Measurements from ENCODE around the gene KATNAL2. TPM values are rescaled to one million over a fixed set of nuclear protein-coding genes. Genes with fewer than 3 reads are reported as not detected.

KATNAL2 gene
- polyA plus RNA-seq, 1 of the 3 experiments (the other 2 are of a cell fraction), result 6.5 TPM

DNA sequence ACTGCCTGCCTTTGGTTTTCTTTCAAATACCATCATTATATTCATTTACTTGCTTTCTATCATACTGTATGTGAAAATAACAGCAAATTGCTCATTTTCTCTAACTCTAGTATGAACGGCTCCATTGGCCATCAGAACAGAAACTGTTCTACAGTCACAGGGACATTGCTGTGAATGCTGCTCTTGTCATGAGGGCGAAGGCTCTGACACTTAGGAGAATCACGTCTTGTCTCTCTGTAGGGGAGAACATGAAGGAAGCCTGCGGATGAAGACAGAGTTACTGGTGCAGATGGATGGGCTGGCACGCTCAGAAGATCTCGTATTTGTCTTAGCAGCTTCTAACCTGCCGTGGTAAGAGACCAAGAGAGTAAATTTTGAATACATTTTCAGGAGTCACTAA lies 159.7 kb downstream of the KATNAL2 start:
- Histone ChIP-seq H3K79me2 (ENCODE audit: insufficient read depth) (no peaks in the 10 kb centered on the region), H3K9ac (no peak overlapping the region), H3K27ac (ENCODE audit: low read depth in 2 of 2, low read length in 1 of 2) (no peak overlapping the region), H3K4me1 (ENCODE audit: control insufficient read depth in 1 of 2, insufficient read depth in 2 of 2, low read depth in 1 of 2, low read length in 1 of 2) (peaks cover 2 to 5% of the 10 kb centered on the region in 2 experiments; a peak in 1 of 4 replicates), H3K27me3 (ENCODE audit: insufficient read depth) (no peaks in the 10 kb centered on the region), H2AFZ (ENCODE audit: low read depth) (no peak overlapping the region), H3K4me3 (ENCODE audit: low read depth in 2 of 2, low read length in 1 of 2) (no peak overlapping the region), H3K9me2 (no peaks in the 10 kb centered on the region), H3K36me3 (replicated peaks in 1 of 2; ENCODE audit: control insufficient read depth in 1 of 2, insufficient read depth in 2 of 2, low read length in 1 of 2) (peaks cover 0 to 3% of the 10 kb centered on the region in 2 experiments), H3K4me2 (no peak overlapping the region), H3F3A (replicated peaks; ENCODE audit: insufficient read depth) (no peaks in the 10 kb centered on the region), H3K9me3 (no peaks in the 10 kb centered on the region), H4K20me1 (ENCODE audit: insufficient read depth) (no peaks in the 10 kb centered on the region)
- TF ChIP-seq POLR2AphosphoS5 (IDR thresholded peaks at IDR 0.05; ENCODE audit: low read depth, low read length) (no peak), RAD21 (IDR thresholded peaks at IDR 0.05; ENCODE audit: low read length) (no peak), GATA2 (CRISPR knock-in tag; IDR thresholded peaks at IDR 0.05) (no peak), ELF1 (IDR thresholded peaks at IDR 0.05) (no peak), YY1 (IDR thresholded peaks at IDR 0.05; ENCODE audit: low read depth) (no peak), RXRA (IDR thresholded peaks at IDR 0.05; ENCODE audit: borderline replicate concordance, low read depth) (no peak), EP300 (IDR thresholded peaks at IDR 0.05; ENCODE audit: borderline replicate concordance in 1 of 2, low read depth in 1 of 2, low read length in 1 of 2) (no peak), TAF1 (IDR thresholded peaks at IDR 0.05; ENCODE audit: borderline replicate concordance, low read depth, low read length) (no peak), MEF2A (IDR thresholded peaks at IDR 0.05; ENCODE audit: borderline replicate concordance, low read depth) (no peak), JUND (IDR thresholded peaks at IDR 0.05) (no peak), NRF1 (IDR thresholded peaks at IDR 0.05; ENCODE audit: low read depth, low read length) (no peak), EZH2phosphoT487 (IDR thresholded peaks at IDR 0.05; ENCODE audit: borderline replicate concordance, low read depth) (no peak), NFIC (IDR thresholded peaks at IDR 0.05; ENCODE audit: borderline replicate concordance) (no peak), FOXM1 (IDR thresholded peaks at IDR 0.05; ENCODE audit: low read depth) (no peak), MXI1 (IDR thresholded peaks at IDR 0.05; ENCODE audit: low read depth, low read length) (no peak)
- TF ChIP-seq, protein P1, sequence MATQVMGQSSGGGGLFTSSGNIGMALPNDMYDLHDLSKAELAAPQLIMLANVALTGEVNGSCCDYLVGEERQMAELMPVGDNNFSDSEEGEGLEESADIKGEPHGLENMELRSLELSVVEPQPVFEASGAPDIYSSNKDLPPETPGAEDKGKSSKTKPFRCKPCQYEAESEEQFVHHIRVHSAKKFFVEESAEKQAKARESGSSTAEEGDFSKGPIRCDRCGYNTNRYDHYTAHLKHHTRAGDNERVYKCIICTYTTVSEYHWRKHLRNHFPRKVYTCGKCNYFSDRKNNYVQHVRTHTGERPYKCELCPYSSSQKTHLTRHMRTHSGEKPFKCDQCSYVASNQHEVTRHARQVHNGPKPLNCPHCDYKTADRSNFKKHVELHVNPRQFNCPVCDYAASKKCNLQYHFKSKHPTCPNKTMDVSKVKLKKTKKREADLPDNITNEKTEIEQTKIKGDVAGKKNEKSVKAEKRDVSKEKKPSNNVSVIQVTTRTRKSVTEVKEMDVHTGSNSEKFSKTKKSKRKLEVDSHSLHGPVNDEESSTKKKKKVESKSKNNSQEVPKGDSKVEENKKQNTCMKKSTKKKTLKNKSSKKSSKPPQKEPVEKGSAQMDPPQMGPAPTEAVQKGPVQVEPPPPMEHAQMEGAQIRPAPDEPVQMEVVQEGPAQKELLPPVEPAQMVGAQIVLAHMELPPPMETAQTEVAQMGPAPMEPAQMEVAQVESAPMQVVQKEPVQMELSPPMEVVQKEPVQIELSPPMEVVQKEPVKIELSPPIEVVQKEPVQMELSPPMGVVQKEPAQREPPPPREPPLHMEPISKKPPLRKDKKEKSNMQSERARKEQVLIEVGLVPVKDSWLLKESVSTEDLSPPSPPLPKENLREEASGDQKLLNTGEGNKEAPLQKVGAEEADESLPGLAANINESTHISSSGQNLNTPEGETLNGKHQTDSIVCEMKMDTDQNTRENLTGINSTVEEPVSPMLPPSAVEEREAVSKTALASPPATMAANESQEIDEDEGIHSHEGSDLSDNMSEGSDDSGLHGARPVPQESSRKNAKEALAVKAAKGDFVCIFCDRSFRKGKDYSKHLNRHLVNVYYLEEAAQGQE (IDR thresholded peaks at IDR 0.05; ENCODE audit: low read depth, low read length), result no peak
- TF ChIP-seq, protein P2, sequence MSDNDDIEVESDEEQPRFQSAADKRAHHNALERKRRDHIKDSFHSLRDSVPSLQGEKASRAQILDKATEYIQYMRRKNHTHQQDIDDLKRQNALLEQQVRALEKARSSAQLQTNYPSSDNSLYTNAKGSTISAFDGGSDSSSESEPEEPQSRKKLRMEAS (IDR thresholded peaks at IDR 0.05; ENCODE audit: low read depth), result no peak
- CTCF ChIA-PET, result interaction anchor here (0.9 to 2.1 kb wide), 3 partner anchors 24 to 678 kb away, joined by 4 to 12 read pairs (median 4); no protein-coding TSS in a partner anchor
- DNase-seq, result no peak
- POLR2A ChIA-PET, result no interaction called here
- WGBS (ENCODE audit: low lambda C conversion rate), result 87% methylated on average over 7 of the region's 7 CpGs
